Heart left ventricle (tissue), 16 donors: Measurements from ENCODE around the gene EPHA6. TPM values are rescaled to one million over a fixed set of nuclear protein-coding genes. Genes with fewer than 3 reads are reported as not detected.

ENCODE experiments used
- ATAC-seq, 4 donors: fragments of 200-7000 bp; cut with Tn5 transposase; one replicate each; pipeline ENCODE4 v1.9.1; 2020 to 2022; ENCODE audit warnings: moderate library complexity in 4 of 4, mild to moderate bottlenecking in 3 of 4, moderate number of reproducible peaks in 1 of 4
- DNase-seq, 5 donors: peaks; one replicate each; pipeline ENCODE4 v3.0.0-alpha.2; 2020
- H3K27ac ChIP-seq, 12 donors: fragments of 200-600 bp; sonication (generic) in 4 of 12; one replicate each; pipeline versions ENCODE4 v1.5.0 to v1.8.0; 2016 to 2022; ENCODE audit warnings: mild to moderate bottlenecking in 2 of 12
- H3K27me3 ChIP-seq, 9 donors: fragments of 200-600 bp; sonication (generic) in 2 of 9; one replicate each; pipeline versions ENCODE4 v1.5.1 to v1.8.0; 2016 to 2022; ENCODE audit warnings: mild to moderate bottlenecking in 3 of 9
- H3K36me3 ChIP-seq, 9 donors: fragments of 200-600 bp; sonication (generic) in 2 of 9; one replicate each; pipeline versions ENCODE4 v1.5.0 to v1.8.0; 2018 to 2022; ENCODE audit warnings: mild to moderate bottlenecking in 2 of 9
- H3K4me1 ChIP-seq, 12 donors: fragments of 200-600 bp; sonication (generic) in 4 of 12; one replicate each; pipeline versions ENCODE4 v1.5.0 to v1.8.0; 2016 to 2022; ENCODE audit warnings: mild to moderate bottlenecking in 3 of 12
- H3K4me3 ChIP-seq, 12 donors: fragments of 200-600 bp; sonication (generic) in 4 of 12; one replicate each; pipeline versions ENCODE4 v1.5.0 to v1.8.0; 2017 to 2022; ENCODE audit warnings: mild to moderate bottlenecking in 9 of 12, moderate library complexity in 4 of 12
- H3K9me3 ChIP-seq, 12 donors: fragments of 200-600 bp; sonication (generic) in 4 of 12; one replicate each; pipeline versions ENCODE4 v1.5.0 to v1.8.0; 2016 to 2022; ENCODE audit warnings: mild to moderate bottlenecking in 1 of 12
- POLR2A ChIP-seq, 2 donors: fragments of 450-650 bp; IDR thresholded peaks; one replicate each; pipeline ENCODE4 v1.6.1; 2017; ENCODE audit warnings: antibody characterized with exemption in 2 of 2, mild to moderate bottlenecking in 2 of 2, moderate library complexity in 2 of 2
- WGBS, 4 donors: extraction: QIAGEN DNeasy Blood & Tissue Kit in 2 of 4; methylation state at CpG; one replicate each; pipeline versions ENCODE4 v1.1.5 to v1.1.7; 2013 to 2018; 5-methylcytosine and 5-hydroxymethylcytosine counted together
- intact Hi-C, 10 donors: fragments of 100-400 bp; cut with DNase I; formaldehyde crosslinking; loops; one replicate each; pipeline versions ENCODE4 v1.11.1 to v1.14.2; 2022
- polyA plus RNA-seq, 2 donors: library from polyadenylated mRNA; stranded (reverse); fragments of 200-250 nt; gene quantifications; one replicate each; pipeline ENCODE4 v1.2.3, GENCODE V29; 2013
- total RNA-seq, 9 donors: library from RNA; depleted of rRNA in 2 of 9; stranded (reverse); fragments of >200 nt in 2 of 9; fragmentation: NEBNext Ultra II Directional in 3 of 9; extraction: Animal tissue kit (Norgen Biotek cat#: 25700) in 3 of 9; gene quantifications; one replicate each; pipeline versions ENCODE4 v1.1.0 to v1.2.4, GENCODE V29; 2016 to 2023
- TF ChIP-seq, protein P1 (sequence below), 12 donors: fragments of 200-600 bp; sonication (generic) in 4 of 12; IDR thresholded peaks; one replicate each; pipeline versions ENCODE4 v1.5.0 to v1.8.0; 2018 to 2022; ENCODE audit warnings: antibody characterized with exemption in 12 of 12, mild to moderate bottlenecking in 5 of 12
- donor health status: ischemic (EF 13 %, LVEDD 7.1; RV severe dilation, severe dysfunction).
- donor health status: healthy with polysubstance abuse.
- donor health status: DM: no; HTN: yes; CAD: no.
- donor health status: DM: no; HTN: no; CAD: no.
- donor health status: ischemic (EF 25% LVEDD 6.9; RV normal size, moderate dysfunction).
- donor health status: ischemic (EF 25% LVEDD 5.7; RV mildly dilated, moderate dysfunction).
- donor health status: healthy.
- donor health status: DM: yes; HTN: yes; CAD: no.
- donor health status: ischemic (EF 35%, LVEDD 5.7; RV mildly dilated, moderate dysfunction).
- donor health status: nonischemic (EF 11% LVEDD 7.7; RV severe dilation, severe dysfunction).
- donor health status: DM: yes; HTN: yes; CAD: no.
- donor health status: PGD.
- donor health status: ischemic (EF 29% LVEDD 5.4; RV normal size, mild dysfunction).
- donor health status: nonischemic (EF 23%, LVEDD 6.1; RV moderate dilation, normal function).

Gene EPHA6
- total and polyA plus RNA-seq, 11 donors = 0.28 to 1.2 (median 0.42) TPM; not detected in 6

GRCh38 chr3:97674461-97674860 is 860.1 kb downstream of the EPHA6 start:
- Histone ChIP-seq H3K4me3 (no peak overlapping the region), H3K4me1 (no peaks in the 10 kb centered on the region), H3K36me3 (no peaks in the 10 kb centered on the region), H3K9me3 (no peaks in the 10 kb centered on the region), H3K27ac (no peak overlapping the region), H3K27me3 (no peaks in the 10 kb centered on the region)
- DNase-seq (no peak), ATAC-seq (no peak)
- TF ChIP-seq POLR2A (IDR thresholded peaks at IDR 0.05) = no peak
- TF ChIP-seq, protein P1, sequence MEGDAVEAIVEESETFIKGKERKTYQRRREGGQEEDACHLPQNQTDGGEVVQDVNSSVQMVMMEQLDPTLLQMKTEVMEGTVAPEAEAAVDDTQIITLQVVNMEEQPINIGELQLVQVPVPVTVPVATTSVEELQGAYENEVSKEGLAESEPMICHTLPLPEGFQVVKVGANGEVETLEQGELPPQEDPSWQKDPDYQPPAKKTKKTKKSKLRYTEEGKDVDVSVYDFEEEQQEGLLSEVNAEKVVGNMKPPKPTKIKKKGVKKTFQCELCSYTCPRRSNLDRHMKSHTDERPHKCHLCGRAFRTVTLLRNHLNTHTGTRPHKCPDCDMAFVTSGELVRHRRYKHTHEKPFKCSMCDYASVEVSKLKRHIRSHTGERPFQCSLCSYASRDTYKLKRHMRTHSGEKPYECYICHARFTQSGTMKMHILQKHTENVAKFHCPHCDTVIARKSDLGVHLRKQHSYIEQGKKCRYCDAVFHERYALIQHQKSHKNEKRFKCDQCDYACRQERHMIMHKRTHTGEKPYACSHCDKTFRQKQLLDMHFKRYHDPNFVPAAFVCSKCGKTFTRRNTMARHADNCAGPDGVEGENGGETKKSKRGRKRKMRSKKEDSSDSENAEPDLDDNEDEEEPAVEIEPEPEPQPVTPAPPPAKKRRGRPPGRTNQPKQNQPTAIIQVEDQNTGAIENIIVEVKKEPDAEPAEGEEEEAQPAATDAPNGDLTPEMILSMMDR (IDR thresholded peaks at IDR 0.05) = no peak
- 80 to 87% (median 83%) methylated on average over 2 of the region's 2 CpGs for WGBS, 4 donors
- intact Hi-C loops = no loop called here

DNA sequence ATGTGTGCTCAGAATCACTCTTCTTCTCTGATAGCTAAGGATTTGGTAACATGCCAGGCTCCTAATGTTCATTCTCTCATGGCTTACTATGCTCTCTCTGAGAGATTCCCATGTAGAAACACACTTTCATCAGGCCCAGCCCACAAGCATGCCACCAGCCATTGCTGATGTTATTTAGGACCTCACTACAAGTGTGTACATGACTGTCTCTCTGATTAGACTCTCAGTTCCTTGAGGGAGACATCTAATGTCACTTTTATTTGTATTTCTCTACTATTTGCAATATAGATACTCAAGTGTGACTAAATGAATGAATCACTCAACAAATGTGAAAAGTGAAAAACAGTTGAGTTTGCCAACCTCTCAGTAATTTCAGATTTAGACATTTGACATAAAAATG is 865.8 kb downstream of the EPHA6 start:
- ATAC-seq = no peak
- no peak for DNase-seq

GRCh38 chr3:97680696-97681095 is 866.3 kb downstream of the EPHA6 start:
- no peaks in the 10 kb centered on the region for H3K9me3 ChIP-seq
- TF ChIP-seq, protein P1 (IDR thresholded peaks at IDR 0.05) = no peak
- TF ChIP-seq POLR2A (IDR thresholded peaks at IDR 0.05) = no peak
- no peak for DNase-seq
- no peaks in the 10 kb centered on the region for H3K4me1 ChIP-seq
- H3K4me3 ChIP-seq = no peak overlapping the region
- no peaks in the 10 kb centered on the region for H3K27me3 ChIP-seq
- intact Hi-C loops = no loop called here
- H3K27ac ChIP-seq = no peak overlapping the region
- no peaks in the 10 kb centered on the region for H3K36me3 ChIP-seq
- no peak for ATAC-seq

More for the DNA sequence above, 865.8 kb downstream of the EPHA6 start:
- no peaks in the 10 kb centered on the region for H3K36me3 ChIP-seq
- no peak overlapping the region for H3K4me3 ChIP-seq
- intact Hi-C loops = no loop called here
- no peaks in the 10 kb centered on the region for H3K4me1 ChIP-seq
- no peak for TF ChIP-seq POLR2A (IDR thresholded peaks at IDR 0.05)
- TF ChIP-seq, protein P1 (IDR thresholded peaks at IDR 0.05) = no peak
- no peaks in the 10 kb centered on the region for H3K9me3 ChIP-seq
- H3K27me3 ChIP-seq = no peaks in the 10 kb centered on the region
- no peak overlapping the region for H3K27ac ChIP-seq

- no peak for TF ChIP-seq POLR2A (IDR thresholded peaks at IDR 0.05)
- TF ChIP-seq, protein P1 (IDR thresholded peaks at IDR 0.05) = no peak
- Histone ChIP-seq H3K36me3 (no peaks in the 10 kb centered on the region), H3K9me3 (no peaks in the 10 kb centered on the region), H3K27ac (no peak overlapping the region), H3K4me3 (no peak overlapping the region), H3K27me3 (no peaks in the 10 kb centered on the region), H3K4me1 (no peaks in the 10 kb centered on the region)
- intact Hi-C loops = no loop called here
- ATAC-seq (no peak), DNase-seq (no peak)
- 85 to 92% (median 88%) methylated on average over 4 of the region's 4 CpGs for WGBS, 4 donors
Measured at GRCh38 chr3:97684490-97684889, 870.1 kb downstream of the EPHA6 start.
